ENCODE measurements around the gene MSI2. TPM values are rescaled to one million over a fixed set of nuclear protein-coding genes. Genes with fewer than 3 reads are reported as not detected.
A peak's percentile ranks its signal among the peaks of the same experiment; 100 is the strongest.

MSI2 gene
- total RNA-seq, 2 donors from 2014 or later, result 88.3 to 114 TPM

DNA sequence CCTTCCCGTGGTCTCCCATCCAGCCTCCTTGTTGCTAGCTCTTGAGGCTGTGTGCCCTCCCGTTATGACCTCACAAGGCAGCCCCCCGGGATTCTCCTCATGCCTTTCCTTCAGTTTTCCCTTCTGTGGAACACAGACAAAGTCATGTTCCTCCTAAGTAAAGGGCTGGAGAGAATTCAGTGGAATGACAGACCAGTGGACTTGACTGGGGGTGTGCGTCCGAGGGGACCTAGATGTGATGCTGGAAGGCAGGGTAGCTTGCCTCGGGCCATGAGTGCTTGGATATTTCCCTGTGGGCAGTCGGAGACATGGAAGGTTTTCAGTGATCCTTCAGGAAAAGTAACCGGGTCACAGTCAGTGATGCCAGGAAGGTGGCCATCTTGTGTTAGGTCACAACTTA, 247.9 kb downstream of the MSI2 start:
- TF ChIP-seq, protein P1, sequence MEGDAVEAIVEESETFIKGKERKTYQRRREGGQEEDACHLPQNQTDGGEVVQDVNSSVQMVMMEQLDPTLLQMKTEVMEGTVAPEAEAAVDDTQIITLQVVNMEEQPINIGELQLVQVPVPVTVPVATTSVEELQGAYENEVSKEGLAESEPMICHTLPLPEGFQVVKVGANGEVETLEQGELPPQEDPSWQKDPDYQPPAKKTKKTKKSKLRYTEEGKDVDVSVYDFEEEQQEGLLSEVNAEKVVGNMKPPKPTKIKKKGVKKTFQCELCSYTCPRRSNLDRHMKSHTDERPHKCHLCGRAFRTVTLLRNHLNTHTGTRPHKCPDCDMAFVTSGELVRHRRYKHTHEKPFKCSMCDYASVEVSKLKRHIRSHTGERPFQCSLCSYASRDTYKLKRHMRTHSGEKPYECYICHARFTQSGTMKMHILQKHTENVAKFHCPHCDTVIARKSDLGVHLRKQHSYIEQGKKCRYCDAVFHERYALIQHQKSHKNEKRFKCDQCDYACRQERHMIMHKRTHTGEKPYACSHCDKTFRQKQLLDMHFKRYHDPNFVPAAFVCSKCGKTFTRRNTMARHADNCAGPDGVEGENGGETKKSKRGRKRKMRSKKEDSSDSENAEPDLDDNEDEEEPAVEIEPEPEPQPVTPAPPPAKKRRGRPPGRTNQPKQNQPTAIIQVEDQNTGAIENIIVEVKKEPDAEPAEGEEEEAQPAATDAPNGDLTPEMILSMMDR (conservative IDR thresholded peaks at IDR 0.05), result no peak
- Histone ChIP-seq H3K36me3 (ENCODE audit: control insufficient read depth, insufficient read depth, low read length) (no peaks in the 10 kb centered on the region), H3K27ac (ENCODE audit: low read depth, low read length) (no peak overlapping the region), H3K4me3 (ENCODE audit: low read length) (no peak overlapping the region), H3K4me1 (ENCODE audit: control insufficient read depth, insufficient read depth, low read length) (peaks cover 33% of the 10 kb centered on the region), H3K9ac (ENCODE audit: extremely low read depth, low read length, poor library complexity, severe bottlenecking) (no peak overlapping the region), H3K9me3 (ENCODE audit: control insufficient read depth, low read length) (no peaks in the 10 kb centered on the region), H3K27me3 (ENCODE audit: control insufficient read depth, insufficient read depth, low read length, poor library complexity, severe bottlenecking) (no peaks in the 10 kb centered on the region)
- DNase-seq, result no peak
- no peaks in the 10 kb centered on the region for H3K9me3 Mint-ChIP-seq
- peak overlapping the region; percentile 36 for H3K27ac Mint-ChIP-seq
- 94% methylated on average over 8 of the region's 8 CpGs for WGBS, 2 experiments (ENCODE audit: insufficient coverage in 1 of 2, insufficient read length in 1 of 2)
- H3K27me3 Mint-ChIP-seq (ENCODE audit: insufficient read depth), result no peaks in the 10 kb centered on the region
- peaks cover 34% of the 10 kb centered on the region for H3K4me1 Mint-ChIP-seq
- peaks cover 2% of the 10 kb centered on the region for H3K36me3 Mint-ChIP-seq (ENCODE audit: low read depth)
- H3K4me3 Mint-ChIP-seq, result no peak overlapping the region

DNA sequence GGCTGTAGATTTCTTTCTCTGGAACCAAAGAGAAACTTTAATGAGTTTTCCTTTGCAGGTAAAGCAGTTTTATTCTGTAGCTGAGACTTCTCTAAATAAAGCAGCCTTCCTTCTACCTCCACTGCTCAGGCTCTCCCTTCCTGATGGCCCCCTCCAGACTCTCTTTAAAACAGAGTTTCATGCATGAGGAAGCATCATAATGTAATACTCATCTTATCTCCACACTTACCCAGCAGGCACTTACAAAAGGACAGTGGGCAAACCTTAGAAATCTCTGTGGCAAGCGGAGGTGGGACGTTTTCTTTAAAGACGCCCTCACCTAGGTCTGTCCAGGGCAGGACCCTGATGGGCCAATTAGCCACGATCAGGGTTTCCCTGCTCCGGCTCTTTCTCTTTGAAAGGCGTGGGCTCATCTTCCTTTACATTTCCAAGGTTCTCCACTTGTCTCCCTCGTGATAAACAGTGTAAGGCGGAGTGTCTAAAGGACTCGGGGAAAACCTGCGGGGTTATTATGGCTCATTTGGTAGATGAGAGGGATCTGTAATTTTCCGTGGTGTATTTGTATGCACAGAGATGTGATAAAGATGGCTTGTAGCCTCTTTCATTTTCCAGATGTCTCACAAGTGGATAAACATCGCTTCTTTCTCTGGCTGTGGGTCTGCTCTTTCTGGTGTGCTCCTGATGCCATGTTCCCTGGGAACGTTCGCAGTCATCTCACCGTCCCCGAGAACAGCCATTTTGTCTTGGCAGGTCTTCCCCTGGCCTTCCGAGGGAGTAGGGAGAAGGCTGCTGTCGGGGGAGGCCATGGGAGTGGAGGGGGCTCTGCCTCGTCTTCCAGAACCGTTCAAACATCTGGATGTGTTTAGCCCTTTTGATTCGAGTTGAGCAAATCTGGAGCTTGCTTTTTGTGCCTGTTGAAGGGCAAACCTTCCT, 249.8 kb downstream of the MSI2 start:
- 78 to 85% methylated on average over 13 to 21 of the region's 21 CpGs for WGBS, 2 experiments (ENCODE audit: insufficient coverage in 1 of 2, insufficient read length in 1 of 2)
- Mint-ChIP-seq H3K9me3 (no peaks in the 10 kb centered on the region), H3K27ac (no peak overlapping the region), H3K4me1 (peaks cover 24% of the 10 kb centered on the region), H3K27me3 (ENCODE audit: insufficient read depth) (no peaks in the 10 kb centered on the region), H3K36me3 (ENCODE audit: low read depth) (peaks cover 1% of the 10 kb centered on the region), H3K4me3 (no peak overlapping the region)
- H3K4me3 ChIP-seq (ENCODE audit: low read length), result no peak overlapping the region
- peaks cover 33% of the 10 kb centered on the region for H3K4me1 ChIP-seq (ENCODE audit: control insufficient read depth, insufficient read depth, low read length)
- H3K27me3 ChIP-seq (ENCODE audit: control insufficient read depth, insufficient read depth, low read length, poor library complexity, severe bottlenecking), result no peaks in the 10 kb centered on the region
- H3K9ac ChIP-seq (ENCODE audit: extremely low read depth, low read length, poor library complexity, severe bottlenecking), result no peak overlapping the region
- no peaks in the 10 kb centered on the region for H3K36me3 ChIP-seq (ENCODE audit: control insufficient read depth, insufficient read depth, low read length)
- DNase-seq, result no peak
- no peaks in the 10 kb centered on the region for H3K9me3 ChIP-seq (ENCODE audit: control insufficient read depth, low read length)
- peak overlapping the region; percentile 67 for H3K27ac ChIP-seq (ENCODE audit: low read depth, low read length)
- TF ChIP-seq, protein P1 (conservative IDR thresholded peaks at IDR 0.05), result no peak

DNA sequence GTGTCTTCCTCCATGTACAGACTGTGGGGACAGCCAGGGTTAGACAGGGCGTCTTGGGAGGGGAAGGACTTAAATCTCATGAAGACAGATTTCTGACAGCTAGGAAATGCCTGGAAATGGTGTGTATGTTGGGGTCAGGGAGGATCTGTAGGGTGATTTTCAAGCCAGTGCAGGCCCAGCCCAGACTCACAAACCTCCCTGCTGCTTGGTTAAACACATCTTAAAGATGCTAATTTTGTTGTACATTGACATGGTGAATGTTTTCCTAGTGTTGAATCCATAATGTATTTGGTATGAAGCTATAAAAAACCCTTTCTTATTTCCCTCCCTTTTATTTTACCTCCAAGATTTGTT, 250.4 kb downstream of the MSI2 start:
- peaks cover 26% of the 10 kb centered on the region for H3K4me1 ChIP-seq (ENCODE audit: control insufficient read depth, insufficient read depth, low read length)
- Mint-ChIP-seq H3K9me3 (no peaks in the 10 kb centered on the region), H3K4me1 (peaks cover 17% of the 10 kb centered on the region), H3K36me3 (ENCODE audit: low read depth) (peaks cover 1% of the 10 kb centered on the region), H3K27ac (no peak overlapping the region), H3K27me3 (ENCODE audit: insufficient read depth) (no peaks in the 10 kb centered on the region), H3K4me3 (no peak overlapping the region)
- H3K36me3 ChIP-seq (ENCODE audit: control insufficient read depth, insufficient read depth, low read length), result no peaks in the 10 kb centered on the region
- TF ChIP-seq, protein P1 (conservative IDR thresholded peaks at IDR 0.05), result no peak
- no peaks in the 10 kb centered on the region for H3K9me3 ChIP-seq (ENCODE audit: control insufficient read depth, low read length)
- H3K4me3 ChIP-seq (ENCODE audit: low read length), result no peak overlapping the region
- no peaks in the 10 kb centered on the region for H3K27me3 ChIP-seq (ENCODE audit: control insufficient read depth, insufficient read depth, low read length, poor library complexity, severe bottlenecking)
- DNase-seq, result no peak
- WGBS, 2 experiments (ENCODE audit: insufficient coverage in 1 of 2, insufficient read length in 1 of 2), result 58% methylated on average over 1 of the region's 1 CpG; no CpG with 5 or more reads in 1 of the 2 experiments
- peak overlapping the region; percentile 67 for H3K27ac ChIP-seq (ENCODE audit: low read depth, low read length)
- no peak overlapping the region for H3K9ac ChIP-seq (ENCODE audit: extremely low read depth, low read length, poor library complexity, severe bottlenecking)

All from endodermal cell (in vitro differentiated cells).